SH-SY5Y (cell line): Measurements from ENCODE around the gene CTCFL.

ENCODE experiments used
- GATA2 ChIP-seq: IDR thresholded peaks from 2 replicates; pipeline ENCODE4 v1.6.1; 2011; ENCODE audit warnings: mild to moderate bottlenecking, low read depth, low read length
- GATA3 ChIP-seq: IDR thresholded peaks from 2 replicates; pipeline ENCODE4 v1.6.1; 2011; ENCODE audit warnings: low read depth, mild to moderate bottlenecking, low read length, moderate library complexity

The CTCFL gene

GRCh38 chr20:57500235-57500634, 24.7 kb downstream of the CTCFL start:
- TF ChIP-seq GATA3 = no peak

GRCh38 chr20:57499676-57500075, 25.3 kb downstream of the CTCFL start:
- TF ChIP-seq GATA3 (no peak), GATA2 (no peak)

- TF ChIP-seq GATA3 = no peak
- TF ChIP-seq GATA2 = no peak
Measured at GRCh38 chr20:57498425-57499400, 26.2 kb downstream of the CTCFL start.

DNA sequence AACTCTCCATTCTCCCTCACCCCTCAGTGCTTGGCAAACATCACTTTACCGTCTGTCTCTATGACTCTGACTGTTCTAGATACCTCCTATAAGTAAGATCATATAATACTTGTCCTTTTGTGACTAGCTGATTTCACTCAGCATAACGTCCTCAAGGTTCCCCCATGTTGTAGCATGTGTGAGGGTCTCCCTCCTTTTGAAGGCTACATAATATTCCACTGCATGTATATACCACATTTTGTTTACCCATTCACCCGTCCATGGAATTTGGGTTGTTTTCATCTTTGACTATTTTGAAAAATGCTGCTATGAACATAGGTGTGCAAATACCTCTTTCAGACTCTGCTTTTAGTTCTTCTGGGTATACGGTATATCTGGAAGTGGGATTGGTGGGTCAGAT, 28.3 kb downstream of the CTCFL start:
- TF ChIP-seq GATA3 = no peak
- no peak for TF ChIP-seq GATA2

GRCh38 chr20:57495978-57496377, 29.0 kb downstream of the CTCFL start:
- TF ChIP-seq GATA3 (no peak), GATA2 (no peak)

DNA sequence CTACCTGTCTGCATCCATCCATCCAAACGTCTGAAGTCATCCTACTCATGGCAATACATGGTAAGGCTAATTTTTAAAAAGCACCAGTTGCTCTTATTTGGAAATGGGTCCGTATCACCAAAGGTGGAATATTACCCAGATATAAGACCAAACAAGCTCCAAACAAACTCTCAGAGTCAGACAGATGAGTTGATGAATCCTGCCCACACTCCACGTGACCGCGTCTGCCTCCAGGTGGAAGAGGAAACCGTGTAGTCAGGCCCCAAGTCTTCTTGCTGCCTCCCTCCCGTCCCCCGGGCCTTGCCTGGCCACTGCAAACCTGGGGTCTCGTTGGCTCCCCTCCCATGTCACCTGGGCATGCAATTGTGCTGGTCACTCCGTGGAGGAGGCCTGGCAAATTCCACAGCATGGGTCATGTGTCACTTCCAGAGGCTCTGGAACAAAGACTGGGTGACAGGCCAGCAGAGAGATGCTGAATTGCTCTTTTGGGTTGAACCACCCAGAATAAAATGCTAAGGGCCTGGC, 31.8 kb downstream of the CTCFL start:
- TF ChIP-seq GATA3 = no peak
- no peak for TF ChIP-seq GATA2

DNA sequence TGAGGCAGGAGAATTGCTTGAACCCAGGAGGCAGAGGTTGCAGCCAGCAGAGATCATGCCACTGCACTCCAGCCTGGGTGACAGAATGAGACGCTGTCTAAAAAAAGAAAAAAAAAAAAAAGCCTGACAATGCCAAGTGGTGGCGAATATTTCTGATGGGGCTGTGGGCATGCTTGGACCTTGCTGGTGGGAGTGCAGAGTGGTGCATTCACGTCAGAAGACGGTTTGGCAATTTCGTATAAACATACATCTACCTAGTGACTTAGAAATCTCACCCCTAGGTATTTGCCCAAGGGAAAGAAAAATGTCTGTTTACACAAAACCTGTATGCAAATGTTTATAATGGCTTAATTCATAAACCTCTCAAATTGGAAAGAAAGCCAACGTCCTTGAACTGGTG, 33.6 kb downstream of the CTCFL start:
- TF ChIP-seq GATA3 (no peak), GATA2 (no peak)

DNA sequence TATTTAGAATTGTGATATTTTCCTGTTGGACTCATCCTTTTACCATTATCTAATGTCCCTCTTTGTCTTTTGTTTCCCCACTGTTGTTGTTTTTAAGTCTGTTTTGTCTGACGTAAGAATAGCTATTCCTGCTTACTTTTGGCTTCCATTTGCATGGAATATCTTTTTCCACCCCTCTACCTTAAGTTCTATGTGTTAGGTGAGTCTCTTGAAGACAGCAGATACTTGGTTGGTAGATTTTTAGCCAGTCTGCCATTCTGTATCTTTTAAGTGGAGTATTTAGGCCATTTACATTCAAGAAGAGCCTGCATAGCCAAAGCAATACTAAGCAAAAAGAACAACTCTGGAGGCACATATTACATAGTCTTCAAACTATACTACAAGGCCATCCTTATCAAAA, 39.2 kb downstream of the CTCFL start:
- TF ChIP-seq GATA3 = no peak
- no peak for TF ChIP-seq GATA2

- TF ChIP-seq GATA2 (no peak), GATA3 (no peak)
Measured at GRCh38 chr20:57484772-57485171, 40.2 kb downstream of the CTCFL start.

GRCh38 chr20:57483287-57484050, 41.5 kb downstream of the CTCFL start:
- TF ChIP-seq GATA3 (no peak), GATA2 (no peak)

- TF ChIP-seq GATA2 = no peak
- TF ChIP-seq GATA3 = no peak
Measured at GRCh38 chr20:57482796-57483195, 42.1 kb downstream of the CTCFL start.

- no peak for TF ChIP-seq GATA2
- TF ChIP-seq GATA3 = no peak
Measured at GRCh38 chr20:57482148-57482547, 42.8 kb downstream of the CTCFL start.

DNA sequence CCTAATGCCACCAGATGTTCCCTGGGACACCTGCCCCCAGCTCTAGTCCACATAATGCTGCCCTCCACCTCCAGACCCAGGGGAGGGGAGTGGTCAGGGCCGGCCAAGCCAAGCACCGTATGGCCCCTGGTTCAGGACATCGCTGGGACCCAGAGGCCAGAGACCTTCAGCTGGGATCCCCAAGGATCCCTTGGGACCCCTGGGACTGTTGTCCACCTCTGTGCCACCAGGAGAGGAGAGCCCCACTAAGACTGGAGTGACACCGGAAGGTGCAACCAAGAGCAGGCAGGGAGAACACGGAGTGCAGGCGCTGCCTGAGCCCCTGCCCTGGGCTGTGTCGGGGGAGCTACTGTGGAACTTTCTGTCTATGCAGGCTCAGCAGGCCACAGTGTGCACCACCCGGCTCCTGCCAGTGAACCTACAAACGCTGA, 43.6 kb downstream of the CTCFL start:
- TF ChIP-seq GATA2 = no peak
- TF ChIP-seq GATA3 = no peak

DNA sequence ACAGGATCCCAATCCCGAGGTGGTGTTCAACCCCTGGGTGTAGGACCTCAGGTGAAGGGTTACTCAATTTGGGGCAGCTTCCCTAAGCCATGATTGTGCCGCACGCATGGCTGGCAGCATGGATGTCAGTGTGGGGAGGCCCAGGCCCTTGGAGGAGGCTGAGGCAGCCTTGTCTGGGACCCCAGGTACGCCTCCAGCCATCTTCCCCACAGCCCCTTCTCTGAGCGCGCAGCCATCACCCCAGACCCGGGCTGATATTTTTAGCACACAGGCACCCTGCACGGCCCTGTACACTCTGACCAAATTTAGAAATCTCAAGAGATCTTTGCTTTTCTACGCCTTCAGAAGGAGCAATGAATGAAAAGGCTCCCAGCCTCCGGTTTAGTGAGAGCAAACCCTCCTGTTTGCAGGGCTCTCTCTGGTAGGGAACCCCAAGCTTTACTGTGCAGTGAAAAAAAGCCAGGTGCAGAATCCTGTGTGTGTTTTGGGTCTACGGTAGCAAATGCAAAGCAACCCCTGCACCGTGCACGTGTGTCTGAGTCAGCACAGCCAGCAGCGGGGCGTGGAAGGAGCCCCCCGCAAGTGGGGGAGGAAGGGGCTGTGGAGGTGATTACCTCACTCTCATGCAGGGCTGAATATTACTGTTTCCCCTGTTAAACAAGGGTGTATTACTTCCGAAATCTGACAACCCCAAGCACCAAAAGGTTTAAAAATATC, 44.3 kb downstream of the CTCFL start:
- TF ChIP-seq GATA3 (no peak), GATA2 (no peak)

- TF ChIP-seq GATA3 (no peak), GATA2 (no peak)
Measured at GRCh38 chr20:57479196-57479595, 45.7 kb downstream of the CTCFL start.
